GM04504 (cell line): ENCODE measurements around the gene MAP10.

Source experiments
- DNase-seq: peaks from one replicate; pipeline ENCODE4 v3.0.0-alpha.2; 2012; ENCODE audit warnings: low read depth

MAP10 gene

DNA sequence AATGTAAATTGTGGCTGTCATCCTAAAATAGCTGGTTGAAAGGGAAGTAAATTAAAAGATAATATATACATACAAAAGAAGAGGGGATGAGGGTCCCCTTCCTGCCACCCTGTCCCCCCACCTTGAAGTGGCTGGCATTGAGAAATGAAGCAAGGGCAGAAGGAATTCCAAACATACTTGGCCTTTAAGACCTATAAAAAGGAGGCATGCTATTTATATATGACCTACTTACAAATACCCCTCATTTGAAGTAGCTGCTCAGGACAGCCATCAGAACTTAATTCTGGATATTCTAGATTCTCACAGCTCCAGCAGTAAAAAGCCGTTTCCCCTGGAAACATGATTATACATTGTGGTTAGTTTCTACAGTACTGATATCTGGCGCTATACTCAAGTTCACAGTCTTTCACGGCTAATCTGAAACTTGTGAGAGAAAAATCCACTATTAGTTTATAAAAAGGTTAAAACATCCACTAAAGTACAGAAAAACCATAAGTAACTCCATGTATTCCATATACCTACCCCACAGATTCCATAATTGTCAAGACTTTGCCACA, 9.6 kb upstream of the MAP10 start:
- no peak for DNase-seq

DNA sequence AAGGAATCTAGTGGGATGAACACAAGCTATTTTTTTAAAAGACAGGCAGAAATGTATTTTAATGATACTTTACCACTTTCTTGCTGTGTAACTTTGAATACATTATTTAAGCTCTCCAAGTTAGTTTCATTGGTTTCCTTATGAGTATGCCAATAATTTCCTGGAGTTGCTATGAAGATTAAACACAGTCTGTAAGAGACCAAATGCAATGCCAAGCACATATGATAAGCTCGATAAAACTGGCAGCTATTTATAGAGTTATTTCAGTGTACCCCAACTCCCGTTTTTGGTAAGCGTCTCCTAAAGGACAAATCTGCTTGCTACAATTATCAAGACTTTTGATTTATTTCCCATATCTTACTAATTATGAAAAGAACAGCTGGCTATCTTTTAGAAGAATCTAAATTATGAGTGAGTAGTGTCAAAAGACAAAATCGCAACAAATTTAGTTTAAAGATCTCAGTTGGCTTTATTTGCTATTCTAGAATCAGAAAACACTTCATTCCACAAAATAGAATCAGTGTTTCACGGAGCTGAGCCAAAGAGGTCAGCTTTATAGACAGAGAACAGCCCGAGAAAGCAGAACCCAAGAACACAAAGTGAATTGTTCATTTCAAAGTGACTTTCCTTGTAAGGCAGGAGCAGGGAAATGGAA, 7.2 kb upstream of the MAP10 start:
- no peak for DNase-seq

DNA sequence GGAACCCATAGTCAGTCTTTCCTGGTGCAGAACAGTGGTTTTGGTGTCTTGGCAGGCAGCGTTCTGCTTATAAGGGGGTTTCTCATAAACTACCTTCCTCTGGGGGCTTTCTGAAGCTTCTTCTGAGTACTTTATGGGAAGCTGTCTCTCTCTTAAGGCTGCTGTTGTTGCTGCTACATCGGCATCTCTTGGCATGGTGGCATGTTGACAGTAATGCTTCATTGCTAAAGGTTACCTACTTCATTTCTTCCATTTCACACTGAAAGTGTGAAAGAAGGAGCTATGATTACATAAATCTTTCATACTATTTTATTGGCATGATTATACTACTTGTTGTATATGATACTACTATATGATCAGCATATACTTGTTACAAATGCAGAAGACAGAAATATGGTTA, 6.3 kb upstream of the MAP10 start:
- no peak for DNase-seq

DNA sequence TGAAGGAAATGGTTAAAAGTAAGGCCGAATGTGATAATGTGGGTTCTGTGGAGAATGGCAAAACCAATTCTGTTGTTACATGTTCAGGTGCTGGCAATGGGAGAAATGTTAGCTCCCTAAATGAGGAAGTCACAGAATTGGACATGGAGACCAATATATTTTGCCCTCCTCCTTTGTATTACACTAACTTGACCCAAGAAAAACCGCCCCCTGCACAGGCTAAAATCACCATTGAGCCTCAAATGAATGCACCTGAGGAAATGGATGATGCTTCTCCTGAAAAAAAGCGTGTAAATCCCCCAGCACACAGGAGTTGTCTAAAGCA, 932 bp downstream of the MAP10 start:
- no peak for DNase-seq

DNA sequence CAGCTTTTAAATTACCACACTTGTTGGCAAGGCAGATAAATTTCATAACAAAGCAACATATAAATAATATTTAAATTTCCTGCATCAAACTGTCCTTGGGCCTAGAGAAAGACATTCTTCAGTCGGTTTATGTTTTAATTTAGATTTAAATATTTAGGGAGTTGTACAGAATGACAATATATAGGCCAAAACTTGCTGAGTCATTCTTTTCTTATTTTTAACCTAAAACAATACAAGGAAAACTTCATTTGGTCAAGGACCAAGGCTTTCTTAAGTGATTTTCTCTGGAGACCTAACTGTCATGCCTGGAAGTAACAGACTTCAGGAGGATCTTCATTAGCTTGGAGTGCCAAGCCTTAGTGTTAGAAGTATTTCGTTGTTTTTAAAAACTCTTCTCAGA, 5.6 kb downstream of the MAP10 start:
- no peak for DNase-seq

DNA sequence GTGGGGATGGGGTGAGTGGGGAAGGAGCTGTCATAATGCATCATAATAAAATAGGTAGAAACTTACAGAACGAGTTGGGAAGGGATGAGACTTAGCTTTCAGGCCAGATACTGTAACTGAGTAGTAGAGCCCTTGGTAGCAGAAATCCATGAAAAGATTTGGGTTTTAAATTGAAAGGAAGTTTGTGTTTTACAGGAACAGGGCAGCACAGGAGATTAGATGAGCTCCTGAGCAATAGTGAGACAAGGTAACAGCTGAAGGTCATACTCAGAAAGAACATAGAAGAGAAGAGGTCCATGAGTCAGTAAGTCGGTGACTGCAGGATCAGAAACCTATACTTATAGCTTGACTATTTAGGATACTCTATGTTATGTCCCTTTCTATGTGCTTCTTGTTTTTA, 7.3 kb downstream of the MAP10 start:
- no peak for DNase-seq

DNA sequence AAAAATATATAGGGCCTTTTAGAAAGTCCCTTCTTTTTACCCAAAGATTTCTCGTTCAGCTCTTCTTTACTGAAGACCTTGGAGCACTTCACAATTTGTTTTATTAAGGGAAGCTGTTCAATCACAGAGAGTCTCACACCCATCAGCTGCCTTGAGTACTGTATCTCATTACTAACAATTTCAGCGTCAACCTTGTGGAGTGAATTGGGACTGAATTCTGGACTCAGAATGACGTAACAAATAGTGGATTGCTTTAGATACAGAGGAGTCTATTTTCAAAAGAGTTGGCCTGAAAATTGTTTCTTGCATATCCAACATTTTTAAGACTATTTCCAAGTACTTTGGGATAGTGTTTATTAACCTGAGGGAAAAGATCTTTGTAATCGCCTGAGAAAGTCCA, 7.9 kb downstream of the MAP10 start:
- DNase-seq = no peak

DNA sequence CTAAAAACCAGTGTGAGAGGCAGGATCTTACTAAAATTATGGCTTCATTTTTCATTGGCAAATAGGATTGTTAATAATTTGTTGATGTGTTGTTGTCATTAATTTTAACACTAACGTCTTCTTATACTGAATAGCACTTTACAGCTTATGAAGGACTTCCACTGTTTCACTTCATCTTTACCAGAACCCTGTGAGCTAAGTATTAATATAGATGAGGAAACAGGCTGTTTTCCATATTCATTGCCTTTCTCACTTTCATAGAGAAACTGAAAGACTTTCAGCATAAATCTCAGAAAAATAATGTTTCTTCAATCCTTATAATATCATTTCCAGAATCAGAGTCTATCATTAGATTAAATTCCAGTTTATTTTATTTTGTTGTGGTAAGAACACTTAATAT, 8.5 kb downstream of the MAP10 start:
- DNase-seq = no peak

DNA sequence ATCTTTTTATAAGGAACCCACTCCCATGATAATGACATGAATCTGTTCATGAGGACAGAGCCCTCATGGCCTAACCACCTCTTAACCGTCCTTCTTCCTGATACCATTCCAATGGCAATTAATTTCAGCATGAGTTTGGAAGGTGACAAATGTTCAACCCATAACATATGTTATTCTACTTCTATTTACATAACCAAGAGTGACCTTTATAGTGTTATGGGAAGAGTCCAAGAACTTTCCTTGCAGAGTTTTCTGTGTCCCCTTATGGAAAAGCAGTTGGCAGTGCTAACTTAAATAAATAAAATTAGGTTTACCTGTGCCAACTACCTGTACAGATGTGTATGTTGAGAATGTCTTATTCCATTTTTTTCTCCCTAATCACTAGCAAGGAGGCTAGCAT, 11.1 kb downstream of the MAP10 start:
- no peak for DNase-seq

DNA sequence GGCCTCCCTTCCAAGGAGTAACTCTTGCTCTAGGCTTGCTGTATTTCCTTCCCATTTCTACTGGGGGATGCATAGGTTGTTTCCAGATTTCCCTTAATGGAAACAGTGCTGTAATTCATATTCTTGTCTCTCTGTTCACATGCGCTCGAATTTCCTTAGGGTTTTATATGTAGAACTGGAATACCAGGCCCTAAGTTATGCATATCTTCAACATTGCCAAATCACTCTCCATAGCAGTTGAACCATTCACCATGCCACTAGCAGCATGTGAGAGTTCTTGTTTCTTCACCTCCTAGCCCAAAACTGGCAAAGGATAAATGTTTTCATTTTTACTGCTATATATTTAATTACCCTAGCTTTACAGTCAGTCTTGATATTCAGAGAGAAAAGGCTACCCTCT, 12.8 kb downstream of the MAP10 start:
- no peak for DNase-seq

DNA sequence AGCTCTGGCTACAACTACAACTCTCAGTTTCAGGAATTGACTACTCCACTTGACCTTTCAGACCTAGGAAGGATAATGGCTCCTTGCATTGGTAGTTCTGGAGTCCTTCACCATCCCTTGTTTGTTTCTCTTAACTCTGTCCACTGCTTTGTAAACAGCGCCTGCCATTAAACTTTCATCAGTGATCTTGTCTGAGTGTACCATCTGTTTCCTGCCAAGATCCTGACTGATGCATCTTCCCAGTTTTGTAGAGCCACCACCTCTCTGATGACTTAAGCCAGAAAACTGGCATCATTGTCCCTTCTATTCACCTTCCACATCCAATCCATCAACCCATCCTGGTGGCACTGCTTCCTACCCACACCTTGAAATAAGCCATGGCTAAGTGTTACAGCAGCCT, 15.2 kb downstream of the MAP10 start:
- DNase-seq = no peak

DNA sequence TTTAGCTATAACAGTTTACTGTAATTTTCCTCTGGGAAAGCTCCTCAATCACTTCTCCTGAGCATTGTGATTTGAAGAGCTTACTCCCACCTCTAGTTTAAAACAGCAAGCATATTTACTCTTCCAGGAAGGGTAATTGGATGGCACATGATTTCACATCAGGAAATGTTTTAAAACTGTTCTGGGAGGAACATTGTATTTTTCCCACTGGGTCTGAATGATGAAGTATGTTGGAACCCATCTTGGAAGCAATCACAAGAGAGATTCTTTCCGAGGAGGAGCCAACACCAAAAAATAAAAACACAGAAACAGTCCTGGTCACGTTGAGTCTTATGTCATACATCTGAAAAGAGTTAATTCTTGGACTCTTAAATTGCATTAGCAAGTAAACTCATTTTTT, 17.3 kb downstream of the MAP10 start:
- DNase-seq = no peak

DNA sequence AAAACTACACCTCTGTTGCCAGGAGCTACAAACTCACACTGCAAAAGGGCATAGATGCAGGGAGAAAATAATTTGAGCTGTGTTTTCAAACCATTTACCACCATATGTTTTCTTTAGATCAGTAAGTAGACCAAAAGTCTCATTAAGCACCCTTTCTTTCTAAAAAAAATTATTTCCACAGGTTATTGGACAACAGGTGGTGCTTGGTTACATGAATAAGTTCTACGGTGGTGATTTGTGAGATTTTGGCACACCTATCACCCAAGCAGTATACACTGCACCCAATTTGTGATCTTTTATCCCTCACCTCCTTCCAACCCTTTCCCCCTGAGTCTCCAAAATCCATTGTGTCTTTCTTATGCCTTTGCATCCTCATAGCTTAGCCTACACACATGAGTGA, 21.1 kb downstream of the MAP10 start:
- DNase-seq = no peak

DNA sequence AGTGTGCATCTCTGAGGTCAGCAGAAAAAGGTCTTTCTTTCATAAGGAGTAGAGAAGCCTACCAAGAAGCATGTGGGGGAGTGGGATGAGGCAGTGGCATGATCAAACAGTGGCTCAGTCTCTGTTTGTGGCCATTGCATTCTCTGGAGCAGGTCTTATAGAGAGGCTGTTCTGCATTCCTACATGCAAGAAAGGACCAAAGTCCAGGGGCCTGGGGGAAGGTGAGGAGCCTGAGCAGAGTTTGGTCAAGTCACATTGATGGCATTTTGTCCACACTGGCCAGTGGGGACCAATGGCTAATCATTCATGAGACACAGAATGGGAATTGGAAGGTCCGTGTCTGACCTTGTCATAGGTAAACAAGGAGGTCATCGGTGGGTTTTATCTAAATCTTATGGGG, 25.4 kb downstream of the MAP10 start:
- DNase-seq = no peak

DNA sequence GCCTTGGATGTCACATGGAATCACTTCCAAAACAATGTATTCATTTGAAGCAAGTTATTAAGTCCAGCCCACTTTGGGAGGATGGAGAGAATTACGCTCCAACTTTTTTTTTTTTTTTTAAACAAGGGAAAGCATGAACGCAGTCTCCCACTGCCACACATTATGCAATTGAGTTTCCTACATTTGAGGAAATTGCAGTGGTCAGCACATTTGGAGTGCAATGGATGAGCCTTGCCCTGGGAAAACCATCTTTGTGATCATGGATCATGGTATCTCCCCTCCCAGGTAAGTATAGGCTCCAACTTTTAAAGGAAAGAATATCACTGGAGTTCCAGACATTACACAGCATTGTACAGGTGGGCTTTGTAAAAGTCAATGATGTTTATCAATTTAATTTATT, 26.7 kb downstream of the MAP10 start:
- no peak for DNase-seq

DNA sequence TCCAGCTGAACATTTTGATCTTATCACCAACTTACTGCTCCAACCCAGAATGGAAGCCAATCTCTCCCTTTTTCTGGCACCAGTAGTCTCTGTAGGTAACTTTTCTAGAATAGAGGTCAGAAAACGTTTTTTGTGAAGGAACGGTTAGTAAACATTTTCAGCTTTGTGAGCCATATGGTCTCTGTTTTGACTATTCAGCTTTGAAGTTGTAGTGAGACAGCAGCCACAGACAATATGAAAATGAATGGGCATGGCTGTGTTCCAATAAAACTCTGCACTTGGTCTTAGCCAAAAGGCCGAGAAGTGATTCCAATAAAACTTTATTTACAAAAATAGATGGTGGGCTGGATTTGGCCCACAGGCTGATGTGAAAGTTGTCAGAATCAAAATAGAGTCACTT, 28.9 kb downstream of the MAP10 start:
- DNase-seq = no peak

DNA sequence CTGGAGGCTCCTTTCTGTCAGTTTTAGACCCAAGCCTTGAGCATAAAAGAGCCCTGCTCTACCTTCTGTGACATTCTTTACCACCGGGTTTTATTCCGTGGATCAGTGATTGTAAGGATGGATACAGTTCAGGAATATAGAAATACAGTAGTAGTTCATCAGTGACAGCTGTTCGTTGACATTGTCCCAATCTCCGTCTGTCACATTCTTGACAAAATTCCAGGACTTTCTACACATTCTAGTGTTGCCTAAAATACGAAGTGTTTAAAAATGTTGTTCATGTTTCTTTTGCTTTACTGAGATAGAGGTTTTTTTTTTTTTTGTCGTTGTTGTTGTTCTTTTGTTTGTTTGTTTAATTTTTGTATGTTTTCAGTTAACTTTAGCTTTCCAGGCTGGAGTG, 29.9 kb downstream of the MAP10 start:
- no peak for DNase-seq

DNA sequence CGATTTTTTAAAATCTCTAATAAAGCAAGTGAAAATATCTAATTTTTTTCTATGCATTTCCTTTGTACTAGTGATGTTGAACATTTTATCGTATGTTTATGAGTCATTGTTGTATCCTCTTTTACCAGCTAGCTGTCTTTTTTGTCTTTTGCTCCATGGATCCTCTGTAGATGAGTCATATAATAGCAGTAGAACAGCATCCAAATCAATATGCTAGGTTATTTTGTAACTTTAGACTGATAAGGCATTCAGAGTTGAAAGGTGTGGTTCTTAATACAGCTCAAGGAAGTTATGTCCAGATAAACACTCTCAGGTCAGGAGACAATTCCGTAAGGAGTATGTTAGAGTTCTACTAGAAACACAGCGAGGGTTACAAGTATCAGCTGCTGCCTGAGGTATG, 31.9 kb downstream of the MAP10 start:
- no peak for DNase-seq

DNA sequence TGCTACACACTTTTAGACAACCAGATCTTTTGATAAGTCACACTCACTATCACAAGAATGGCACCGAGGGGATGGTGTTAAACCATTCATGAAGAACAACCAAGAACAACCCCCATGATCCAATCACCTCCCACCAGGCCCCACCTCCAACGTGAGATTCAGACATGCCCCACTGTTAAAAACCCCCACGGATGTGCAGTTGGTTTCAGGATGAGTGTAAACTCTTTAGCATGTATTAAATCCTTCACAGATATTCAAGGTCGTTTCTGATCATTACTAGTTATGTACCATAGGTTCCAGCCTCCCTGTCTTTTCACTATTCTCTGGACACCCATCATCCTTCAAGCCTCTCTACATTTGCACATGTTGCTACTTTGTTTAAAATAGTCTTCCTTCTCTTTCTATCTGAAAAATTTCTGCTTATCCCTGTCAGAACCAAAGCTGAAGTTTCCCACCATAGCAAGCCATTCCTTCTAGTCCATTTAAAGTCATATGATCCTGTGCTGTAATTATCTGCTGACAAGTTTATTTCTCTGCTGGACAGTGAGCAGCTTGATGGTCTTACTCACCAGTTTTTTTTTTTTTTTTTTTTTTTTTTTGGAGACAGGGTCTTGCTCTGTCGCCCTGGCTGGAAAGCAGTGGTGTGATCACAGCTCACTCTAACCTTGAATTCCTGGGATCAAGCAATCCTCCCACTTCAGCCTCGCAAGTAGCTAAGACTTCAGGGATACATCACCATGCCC, 36.8 kb downstream of the MAP10 start:
- DNase-seq = no peak

DNA sequence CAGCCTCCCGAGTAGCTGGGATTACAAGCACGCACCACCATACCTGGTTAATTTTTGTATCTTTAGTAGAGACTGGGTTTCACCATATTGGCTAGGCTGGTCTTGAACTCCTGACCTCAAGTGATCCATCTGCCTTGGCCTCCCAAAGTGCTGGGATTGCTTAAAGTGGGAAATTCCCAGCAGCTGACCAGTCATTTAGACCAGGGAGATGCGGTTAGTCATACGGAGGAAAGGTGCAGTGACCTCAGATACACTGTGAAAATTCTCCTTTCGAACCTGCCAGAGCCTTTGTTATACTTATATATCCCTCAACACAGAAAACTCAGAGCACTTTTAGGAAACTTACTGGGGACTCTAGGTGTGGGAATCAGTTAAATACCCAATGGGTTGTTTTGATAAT, 39.6 kb downstream of the MAP10 start:
- no peak for DNase-seq

DNA sequence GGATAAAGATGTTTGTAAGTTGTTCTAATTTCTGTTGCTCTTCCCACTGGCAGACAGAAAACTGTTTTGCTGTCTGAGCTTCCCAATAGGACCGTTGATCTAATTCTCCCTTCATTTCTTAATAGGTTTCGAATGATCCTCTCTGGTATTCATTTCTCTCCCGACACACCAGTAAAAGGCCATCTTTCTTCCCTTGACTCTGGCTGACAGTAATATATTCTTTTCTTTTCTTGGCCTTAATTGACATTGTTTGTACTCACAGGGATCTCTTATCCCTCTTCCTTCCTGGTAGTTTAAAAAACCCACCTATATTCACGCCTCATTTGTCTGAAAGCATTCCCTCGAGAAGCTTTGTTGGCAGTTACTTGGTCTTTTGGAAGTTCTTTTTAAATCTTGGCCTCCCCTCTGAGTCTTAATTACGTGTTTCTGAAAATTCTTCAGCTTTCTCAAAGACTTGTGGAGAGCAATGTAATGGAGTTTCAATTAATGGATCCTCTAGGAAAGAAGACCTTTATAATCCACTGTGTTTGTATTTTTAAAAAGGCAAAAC, 40.3 kb downstream of the MAP10 start:
- no peak for DNase-seq

DNA sequence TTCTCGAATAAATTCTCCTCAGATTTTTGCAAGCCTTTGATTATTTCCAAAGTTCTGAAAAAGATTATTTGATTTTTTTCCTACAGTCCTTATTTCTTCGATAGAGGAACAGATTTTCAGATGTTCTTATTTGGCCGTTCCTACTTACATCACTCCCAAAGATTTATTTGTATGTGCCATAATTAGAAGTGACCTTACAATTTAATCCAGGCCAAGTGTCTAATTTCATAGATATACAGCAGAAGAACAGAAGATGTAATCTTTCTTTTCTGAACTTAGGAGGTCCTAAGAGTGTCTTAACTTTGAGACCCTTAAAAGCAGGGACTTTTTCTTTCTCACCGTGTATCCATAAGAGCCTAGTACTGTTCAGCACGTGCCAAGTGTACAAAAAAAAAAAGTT, 46.3 kb downstream of the MAP10 start:
- no peak for DNase-seq

DNA sequence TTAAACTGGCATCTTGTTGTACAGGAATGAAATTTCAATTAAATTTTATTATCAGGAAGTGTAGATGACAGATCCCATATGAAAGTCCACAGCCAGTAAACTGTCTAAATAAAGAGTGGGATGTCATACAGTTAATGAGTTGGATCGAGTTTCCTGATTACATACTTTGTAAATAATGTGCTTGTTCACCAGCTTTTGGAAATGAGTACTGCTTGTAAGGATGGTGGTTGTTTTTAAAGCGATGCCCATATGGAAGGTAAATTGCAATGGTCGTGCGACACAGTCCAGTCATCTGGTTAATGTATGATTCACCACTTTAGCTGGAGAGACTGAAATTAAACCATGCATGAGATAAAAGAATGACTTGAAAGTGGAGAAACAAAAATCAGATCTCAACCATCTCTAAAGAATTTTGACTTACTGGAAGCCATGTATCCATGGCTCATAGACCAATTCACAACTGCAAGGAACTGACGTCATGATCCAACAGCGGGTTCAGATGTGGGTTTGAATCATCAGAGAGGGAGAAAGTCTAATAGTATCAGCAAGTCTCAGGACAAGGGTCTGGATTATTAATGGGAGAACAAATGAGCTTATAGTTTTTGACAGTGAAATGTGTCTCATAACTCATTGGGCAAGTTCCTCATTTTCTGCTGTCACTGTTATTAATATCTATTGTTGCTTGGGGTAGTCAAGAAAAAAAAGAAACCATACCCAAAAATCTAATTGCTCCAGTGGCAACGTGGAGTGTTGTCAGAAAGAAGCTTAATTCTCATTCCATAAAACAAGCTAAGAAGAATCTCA, 49.0 kb downstream of the MAP10 start:
- DNase-seq = peak; percentile 92
